Uterus (tissue), 4 donors: ENCODE measurements around the gene MCMBP. TPM values are rescaled to one million over a fixed set of nuclear protein-coding genes. Genes with fewer than 3 reads are reported as not detected.
"Not testable (repeated sequence)": the region's sequence is repeated elsewhere in the genome, so short reads cannot be mapped to it uniquely, and the experiment has no call there.

Source experiments
- DNase-seq, 2 donors: peaks; one replicate each; pipeline ENCODE4 v3.0.0-alpha.2; 2019 to 2020
- H3K27ac ChIP-seq, 2 donors: fragments of 200-600 bp; sonication (generic); 1 replicate in 1 of 2; 2 replicates in 1 of 2; pipeline ENCODE4 v1.5.1; 2016 to 2018
- H3K27me3 ChIP-seq, 2 donors: fragments of 200-600 bp; sonication (generic); one replicate each; pipeline ENCODE4 v1.5.1; 2018 to 2019; ENCODE audit warnings: control low read depth in 1 of 2
- H3K36me3 ChIP-seq, 2 donors: fragments of 200-600 bp; sonication (generic); one replicate each; pipeline ENCODE4 v1.5.1; 2019; ENCODE audit warnings: control low read depth in 1 of 2
- H3K4me1 ChIP-seq, 2 donors: fragments of 200-600 bp; sonication (generic); one replicate each; pipeline ENCODE4 v1.5.1; 2018 to 2019; ENCODE audit warnings: control low read depth in 1 of 2
- H3K4me3 ChIP-seq, 2 donors: fragments of 200-600 bp; sonication (generic); 1 replicate in 1 of 2; 2 replicates in 1 of 2; pipeline ENCODE4 v1.5.1; 2018 to 2019; ENCODE audit warnings: mild to moderate bottlenecking in 1 of 2
- H3K9me3 ChIP-seq, 2 donors: fragments of 200-600 bp; sonication (generic); one replicate each; pipeline ENCODE4 v1.5.1; 2019; ENCODE audit warnings: control low read depth in 1 of 2
- POLR2A ChIP-seq, 2 donors: fragments of 450-650 bp; IDR thresholded peaks; one replicate each; pipeline ENCODE4 v1.6.1; 2016; ENCODE audit warnings: antibody characterized with exemption in 2 of 2, mild to moderate bottlenecking in 1 of 2, moderate library complexity in 1 of 2
- intact Hi-C: fragments of 100-400 bp; cut with DNase I; formaldehyde crosslinking; loops from one replicate; pipeline ENCODE4 v1.15.1; 2023; ENCODE audit warnings: low total_unique reads
- total RNA-seq, 4 donors: library from RNA; depleted of rRNA in 3 of 4; stranded (reverse); fragments of >200 nt in 3 of 4; gene quantifications; one replicate each; pipeline versions ENCODE4 v1.1.0 to v1.2.4, GENCODE V29; 2014 to 2023
- TF ChIP-seq, protein P1 (sequence below), 4 experiments: fragments of 200-600 bp in 2 of 4; fragments of 450-650 bp in 2 of 4; sonication (generic) in 2 of 4; IDR thresholded peaks; one replicate each; pipeline ENCODE4 v1.5.1; 2016 to 2019; ENCODE audit warnings: antibody characterized with exemption in 4 of 4, mild to moderate bottlenecking in 2 of 4, moderate library complexity in 1 of 4
- donor health status: DM: yes; HTN: yes; CAD: no.

The MCMBP gene
- total RNA-seq, 4 donors from 2014 or later, result 69.4 to 84.7 (median 76.7) TPM

DNA sequence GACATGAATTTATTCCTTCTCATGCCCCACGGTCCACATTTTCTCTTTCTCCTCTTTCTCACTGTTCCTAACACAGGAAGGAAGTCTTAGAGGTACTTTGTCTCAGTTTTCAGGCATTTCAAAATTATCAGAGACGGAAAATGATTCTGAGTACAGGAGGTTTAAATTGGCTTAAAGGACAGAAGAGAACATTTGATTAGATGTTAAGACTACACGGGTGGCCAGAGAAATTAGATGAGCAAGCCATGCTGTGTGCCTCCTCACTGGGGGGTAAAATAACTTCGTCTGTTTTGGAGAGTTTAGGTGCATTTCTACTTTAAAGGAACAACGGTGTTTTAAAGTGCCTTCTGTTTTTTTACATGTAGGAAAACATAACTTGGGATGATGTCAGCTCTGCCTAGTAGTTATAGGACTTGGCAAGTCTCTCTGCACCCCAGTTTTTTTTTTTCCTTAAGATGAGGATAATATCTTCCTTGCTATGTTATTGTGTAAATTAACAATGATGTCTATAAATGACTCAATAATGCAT is 66.9 kb downstream of the MCMBP start:
- TF ChIP-seq POLR2A (IDR thresholded peaks at IDR 0.05), result no peak
- TF ChIP-seq, protein P1, sequence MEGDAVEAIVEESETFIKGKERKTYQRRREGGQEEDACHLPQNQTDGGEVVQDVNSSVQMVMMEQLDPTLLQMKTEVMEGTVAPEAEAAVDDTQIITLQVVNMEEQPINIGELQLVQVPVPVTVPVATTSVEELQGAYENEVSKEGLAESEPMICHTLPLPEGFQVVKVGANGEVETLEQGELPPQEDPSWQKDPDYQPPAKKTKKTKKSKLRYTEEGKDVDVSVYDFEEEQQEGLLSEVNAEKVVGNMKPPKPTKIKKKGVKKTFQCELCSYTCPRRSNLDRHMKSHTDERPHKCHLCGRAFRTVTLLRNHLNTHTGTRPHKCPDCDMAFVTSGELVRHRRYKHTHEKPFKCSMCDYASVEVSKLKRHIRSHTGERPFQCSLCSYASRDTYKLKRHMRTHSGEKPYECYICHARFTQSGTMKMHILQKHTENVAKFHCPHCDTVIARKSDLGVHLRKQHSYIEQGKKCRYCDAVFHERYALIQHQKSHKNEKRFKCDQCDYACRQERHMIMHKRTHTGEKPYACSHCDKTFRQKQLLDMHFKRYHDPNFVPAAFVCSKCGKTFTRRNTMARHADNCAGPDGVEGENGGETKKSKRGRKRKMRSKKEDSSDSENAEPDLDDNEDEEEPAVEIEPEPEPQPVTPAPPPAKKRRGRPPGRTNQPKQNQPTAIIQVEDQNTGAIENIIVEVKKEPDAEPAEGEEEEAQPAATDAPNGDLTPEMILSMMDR (IDR thresholded peaks at IDR 0.05), result no peak
- H3K27ac ChIP-seq, result no peak overlapping the region
- DNase-seq, result no peak
- H3K9me3 ChIP-seq, result no peaks in the 10 kb centered on the region
- H3K4me1 ChIP-seq, result no peaks in the 10 kb centered on the region
- H3K4me3 ChIP-seq, result no peak overlapping the region
- no peaks in the 10 kb centered on the region for H3K27me3 ChIP-seq
- H3K36me3 ChIP-seq, result no peaks in the 10 kb centered on the region
- intact Hi-C loops, result no loop called here

DNA sequence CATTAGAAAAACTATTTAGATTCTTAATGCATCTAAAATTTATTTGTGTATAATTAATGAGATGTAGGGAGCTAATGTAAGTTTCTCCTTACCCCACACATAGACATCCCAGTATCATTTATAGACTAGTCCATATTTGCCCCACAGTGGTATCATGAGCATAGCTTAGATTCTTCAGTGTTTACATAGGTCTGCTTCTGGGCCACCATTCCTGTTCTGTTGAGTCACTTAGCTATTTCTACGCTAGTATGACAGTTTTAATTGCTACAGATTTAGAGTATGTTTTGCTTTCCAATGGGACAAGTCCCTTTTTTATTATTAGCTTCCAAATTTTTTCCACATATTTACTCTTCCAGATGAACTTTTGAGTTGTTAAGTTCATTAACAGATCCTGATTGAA is 69.4 kb downstream of the MCMBP start:
- no peak for DNase-seq
- no peak overlapping the region for H3K27ac ChIP-seq

DNA sequence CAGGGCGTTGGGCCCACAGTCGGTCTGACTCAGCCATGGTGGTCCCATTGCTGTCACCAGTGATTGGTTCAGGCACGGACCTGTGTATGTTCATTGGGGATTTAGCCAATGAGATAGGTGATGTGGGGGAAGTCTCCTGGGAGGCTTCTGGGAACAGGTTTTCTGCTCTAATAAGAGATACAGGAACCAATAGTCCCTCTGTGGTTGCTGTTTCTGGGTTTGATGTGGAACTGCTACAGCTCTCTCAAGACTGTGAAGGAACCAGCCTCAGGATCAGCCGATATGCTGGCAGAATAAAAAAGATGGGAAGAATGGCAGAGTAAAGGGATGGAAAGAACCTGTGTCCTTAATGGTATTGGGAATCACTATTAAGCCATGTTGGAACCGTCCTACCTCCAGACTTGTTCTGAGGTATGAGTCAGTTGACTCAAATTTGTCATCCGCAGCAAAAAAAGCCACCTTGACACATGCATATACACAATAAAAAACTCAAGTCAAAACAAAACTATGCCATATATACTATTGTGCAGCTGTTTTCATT is 70.6 kb downstream of the MCMBP start:
- Histone ChIP-seq H3K27me3 (no peaks in the 10 kb centered on the region), H3K27ac (no peak overlapping the region), H3K36me3 (no peaks in the 10 kb centered on the region), H3K4me3 (no peak overlapping the region), H3K9me3 (no peaks in the 10 kb centered on the region), H3K4me1 (no peaks in the 10 kb centered on the region)
- intact Hi-C loops, result no loop called here
- no peak for DNase-seq
- no peak for TF ChIP-seq POLR2A (IDR thresholded peaks at IDR 0.05)
- TF ChIP-seq, protein P1 (IDR thresholded peaks at IDR 0.05), result no peak

More for the DNA sequence above, 69.4 kb downstream of the MCMBP start:
- H3K4me3 ChIP-seq, result no peak overlapping the region
- H3K27me3 ChIP-seq, result no peaks in the 10 kb centered on the region
- TF ChIP-seq POLR2A (IDR thresholded peaks at IDR 0.05), result no peak
- TF ChIP-seq, protein P1 (IDR thresholded peaks at IDR 0.05), result no peak
- H3K36me3 ChIP-seq, result no peaks in the 10 kb centered on the region
- intact Hi-C loops, result no loop called here
- no peaks in the 10 kb centered on the region for H3K9me3 ChIP-seq
- H3K4me1 ChIP-seq, result no peaks in the 10 kb centered on the region

DNA sequence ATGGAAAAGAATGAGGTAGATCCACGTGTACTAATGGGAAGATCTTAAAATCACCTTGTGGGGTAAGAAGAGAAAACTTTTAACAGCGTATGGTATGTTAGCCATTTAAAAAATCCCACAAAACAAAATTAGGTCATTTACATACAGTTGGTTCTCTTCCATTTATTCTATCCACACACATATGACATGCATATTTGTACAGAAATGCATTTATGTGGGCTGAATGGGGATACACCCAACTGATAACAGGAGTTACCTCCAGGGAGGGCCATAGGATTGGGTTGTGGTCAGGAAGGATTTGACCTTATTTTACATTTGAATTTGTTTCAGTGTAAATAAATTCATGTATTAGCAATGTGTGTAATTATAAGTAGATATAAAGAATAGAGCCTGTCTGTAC is 71.5 kb downstream of the MCMBP start:
- intact Hi-C loops, result no loop called here

DNA sequence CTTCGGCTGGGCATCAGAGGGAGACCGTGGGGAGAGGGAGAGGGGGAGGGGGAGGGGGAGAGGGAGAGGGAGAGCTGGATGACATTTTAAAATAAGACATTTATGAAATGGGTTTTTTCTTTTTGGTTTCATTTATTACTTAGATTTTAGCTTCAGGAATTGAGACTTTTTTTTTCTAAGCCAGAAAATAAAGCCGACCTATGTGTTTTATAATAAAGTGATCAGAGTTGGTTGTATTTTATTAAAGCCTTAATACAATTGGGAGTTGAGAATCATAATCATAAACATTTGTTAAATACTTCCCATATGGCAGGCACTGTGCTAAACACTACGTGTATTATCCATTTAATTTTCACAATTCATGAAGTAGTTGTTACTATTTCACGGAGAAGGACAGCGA is 76.6 kb downstream of the MCMBP start:
- intact Hi-C loops, result no loop called here

More for the DNA sequence above, 71.5 kb downstream of the MCMBP start:
- H3K27me3 ChIP-seq, result no peaks in the 10 kb centered on the region
- no peak overlapping the region for H3K27ac ChIP-seq
- no peaks in the 10 kb centered on the region for H3K4me1 ChIP-seq
- no peaks in the 10 kb centered on the region for H3K36me3 ChIP-seq
- H3K9me3 ChIP-seq, result no peaks in the 10 kb centered on the region
- TF ChIP-seq, protein P1 (IDR thresholded peaks at IDR 0.05), result no peak
- TF ChIP-seq POLR2A (IDR thresholded peaks at IDR 0.05), result no peak
- H3K4me3 ChIP-seq, result no peak overlapping the region
- DNase-seq, result no peak

DNA sequence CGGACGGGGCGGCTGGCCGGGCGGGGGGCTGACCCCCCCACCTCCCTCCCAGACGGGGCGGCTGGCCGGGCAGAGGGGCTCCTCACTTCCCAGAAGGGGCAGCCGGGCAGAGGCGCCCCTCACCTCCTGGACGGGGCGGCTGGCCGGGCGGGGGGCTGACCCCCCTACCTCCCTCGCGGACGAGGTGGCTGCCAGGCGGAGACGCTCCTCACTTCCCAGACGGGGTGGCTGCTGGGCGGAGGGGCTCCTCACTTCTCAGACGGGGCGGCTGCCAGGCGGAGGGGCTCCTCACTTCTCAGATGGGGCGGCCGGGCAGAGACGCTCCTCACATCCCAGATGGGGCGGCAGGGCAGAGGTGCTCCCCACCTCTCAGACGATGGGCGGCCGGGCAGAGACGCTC is 77.5 kb downstream of the MCMBP start:
- H3K9me3 ChIP-seq, H3K27me3 ChIP-seq, H3K4me3 ChIP-seq, H3K27ac ChIP-seq, DNase-seq, H3K36me3 ChIP-seq, intact Hi-C loops, H3K4me1 ChIP-seq: not testable (repeated sequence)

More for the DNA sequence above, 76.6 kb downstream of the MCMBP start:
- Histone ChIP-seq H3K27me3 (no peaks in the 10 kb centered on the region), H3K9me3 (no peaks in the 10 kb centered on the region), H3K27ac (no peak overlapping the region), H3K4me3 (no peak overlapping the region), H3K4me1 (no peaks in the 10 kb centered on the region), H3K36me3 (no peaks in the 10 kb centered on the region)
- DNase-seq, result no peak
- no peak for TF ChIP-seq POLR2A (IDR thresholded peaks at IDR 0.05)
